GM19397 (cell line): ENCODE data around the gene ZEB1.
"Not testable (repeated sequence)": the region's sequence is repeated elsewhere in the genome, so short reads cannot be mapped to it uniquely, and the experiment has no call there.

ENCODE experiments used
- ATAC-seq: cut with Tn5 transposase; IDR thresholded peaks from one replicate; pipeline ENCODE4 v1.9.1; 2021; ENCODE audit warnings: mild to moderate bottlenecking, moderate library complexity; ENCODE audit not compliant: unreplicated experiment

ZEB1 gene

GRCh38 chr10:31362023-31362641 is 43.1 kb downstream of the ZEB1 start:
- no peak for ATAC-seq

- ATAC-seq = not testable (repeated sequence)
Measured at GRCh38 chr10:31363696-31364095, 44.7 kb downstream of the ZEB1 start.

GRCh38 chr10:31364238-31364637 is 45.2 kb downstream of the ZEB1 start:
- ATAC-seq = not testable (repeated sequence)

GRCh38 chr10:31366703-31367102 is 47.7 kb downstream of the ZEB1 start:
- ATAC-seq = no peak

- ATAC-seq = no peak
Measured at GRCh38 chr10:31368724-31369123, 49.7 kb downstream of the ZEB1 start.

- ATAC-seq = no peak
Measured at GRCh38 chr10:31372439-31372838, 53.4 kb downstream of the ZEB1 start.

- ATAC-seq = no peak
Measured at GRCh38 chr10:31374146-31374696, 55.2 kb downstream of the ZEB1 start.

GRCh38 chr10:31381171-31381570 is 62.2 kb downstream of the ZEB1 start:
- no peak for ATAC-seq

- ATAC-seq = no peak
Measured at GRCh38 chr10:31381766-31382316, 62.8 kb downstream of the ZEB1 start.

- ATAC-seq = peak; percentile 97
Measured at GRCh38 chr10:31383810-31384588, 65.0 kb downstream of the ZEB1 start.

- peak; percentile 22 for ATAC-seq
Measured at GRCh38 chr10:31384589-31384949, 65.6 kb downstream of the ZEB1 start.

- no peak for ATAC-seq
Measured at GRCh38 chr10:31390804-31391203, 71.8 kb downstream of the ZEB1 start.

- no peak for ATAC-seq
Measured at GRCh38 chr10:31393844-31394243, 74.8 kb downstream of the ZEB1 start.

- ATAC-seq = no peak
Measured at GRCh38 chr10:31395695-31396094, 76.7 kb downstream of the ZEB1 start.

- ATAC-seq = no peak
Measured at GRCh38 chr10:31396376-31396775, 77.4 kb downstream of the ZEB1 start.

GRCh38 chr10:31397852-31398251 is 78.8 kb downstream of the ZEB1 start:
- ATAC-seq = no peak

- no peak for ATAC-seq
Measured at GRCh38 chr10:31399171-31399570, 80.2 kb downstream of the ZEB1 start.

- ATAC-seq = no peak
Measured at GRCh38 chr10:31399631-31400030, 80.6 kb downstream of the ZEB1 start.

GRCh38 chr10:31401287-31401686 is 82.3 kb downstream of the ZEB1 start:
- no peak for ATAC-seq

GRCh38 chr10:31404640-31405039 is 85.6 kb downstream of the ZEB1 start:
- no peak for ATAC-seq

- not testable (repeated sequence) for ATAC-seq
Measured at GRCh38 chr10:31405829-31406228, 86.8 kb downstream of the ZEB1 start.

GRCh38 chr10:31412397-31412796 is 93.4 kb downstream of the ZEB1 start:
- ATAC-seq = not testable (repeated sequence)
